Measurements from ENCODE around the gene TOP1.

Gene TOP1

GRCh38 chr20:41028359-41029149 lies at the start of gene TOP1:
Gene TOP1, plus strand, starts transcription at chr20:41028822. Its CDS starts 246 bp downstream, at chr20:41029068.
- no peak for TF ChIP-seq CTCF (IDR thresholded peaks at IDR 0.05; ENCODE audit: insufficient read depth, low read length, missing control alignments)
- H3K4me3 ChIP-seq (ENCODE audit: low read depth, low read length) = peak within 1 kb of the TSS; percentile 91
- ChIA-PET POLR2A (interaction anchor here (0.6 kb wide), 1 partner anchor 238 kb away, joined by 3 read pairs; no protein-coding TSS in a partner anchor), CTCF (interaction anchor here (0.6 kb wide), 1 partner anchor 40 kb away, joined by 3 read pairs; no protein-coding TSS in a partner anchor)
- DNase-seq (ENCODE audit: low read depth, low spot score) = peak; percentile 98

- CTCF ChIA-PET = interaction anchor here (0.7 to 20.4 kb wide), 6 partner anchors 10 to 123 kb away, joined by 3 to 439 read pairs (median 4); no protein-coding TSS in a partner anchor
- POLR2A ChIA-PET = no interaction called here
- no peak for TF ChIP-seq CTCF (IDR thresholded peaks at IDR 0.05; ENCODE audit: insufficient read depth, low read length, missing control alignments)
- DNase-seq (ENCODE audit: low read depth, low spot score) = no peak
- H3K4me3 ChIP-seq (ENCODE audit: low read depth, low read length) = no peak overlapping the region
These were observed 49.4 kb upstream of the TOP1 start for GRCh38 chr20:40979247-40979646.

GRCh38 chr20:40980106-40980827 lies 48.4 kb upstream of the TOP1 start:
- POLR2A ChIA-PET = no interaction called here
- H3K4me3 ChIP-seq (ENCODE audit: low read depth, low read length) = no peak overlapping the region
- DNase-seq (ENCODE audit: low read depth, low spot score) = no peak
- no peak for TF ChIP-seq CTCF (IDR thresholded peaks at IDR 0.05; ENCODE audit: insufficient read depth, low read length, missing control alignments)
- CTCF ChIA-PET = interaction anchor here (1.0 to 20.4 kb wide), 5 partner anchors 11 to 118 kb away, joined by 3 to 439 read pairs (median 17); no protein-coding TSS in a partner anchor

GRCh38 chr20:40980828-40981310 lies 47.8 kb upstream of the TOP1 start:
- ChIA-PET POLR2A (no interaction called here), CTCF (interaction anchor here (0.6 to 20.4 kb wide), 4 partner anchors 10 to 117 kb away, joined by 3 to 439 read pairs (median 44); no protein-coding TSS in a partner anchor)
- H3K4me3 ChIP-seq (ENCODE audit: low read depth, low read length) = no peak overlapping the region
- DNase-seq (ENCODE audit: low read depth, low spot score) = no peak
- TF ChIP-seq CTCF (IDR thresholded peaks at IDR 0.05; ENCODE audit: insufficient read depth, low read length, missing control alignments) = no peak

GRCh38 chr20:40982415-40983145 lies 46.0 kb upstream of the TOP1 start:
- ChIA-PET CTCF (interaction anchor here (3.6 to 20.4 kb wide), 5 partner anchors 8 to 115 kb away, joined by 17 to 439 read pairs (median 72); no protein-coding TSS in a partner anchor), POLR2A (no interaction called here)
- no peak overlapping the region for H3K4me3 ChIP-seq (ENCODE audit: low read depth, low read length)
- DNase-seq (ENCODE audit: low read depth, low spot score) = no peak
- no peak for TF ChIP-seq CTCF (IDR thresholded peaks at IDR 0.05; ENCODE audit: insufficient read depth, low read length, missing control alignments)

All from AG04449 (cell line).